GM12865 (cell line): ENCODE results near the gene FAM110D.

ENCODE experiments used
- DNase-seq: peaks from one replicate; pipeline ENCODE4 v3.0.0; 2010; ENCODE audit warnings: low read depth
- H3K4me3 ChIP-seq: 2 replicates; pipeline ENCODE4 v1.5.1; 2011; ENCODE audit warnings: mild to moderate bottlenecking, low read depth, low read length, control low read depth
- TF ChIP-seq, protein P1 (sequence below): IDR thresholded peaks from 2 replicates; pipeline ENCODE4 v1.5.1; 2011; ENCODE audit warnings: low read length, control low read depth, low read depth, inconsistent platforms; ENCODE audit not compliant: insufficient read depth; ENCODE audit errors: missing control alignments

The FAM110D gene

DNA sequence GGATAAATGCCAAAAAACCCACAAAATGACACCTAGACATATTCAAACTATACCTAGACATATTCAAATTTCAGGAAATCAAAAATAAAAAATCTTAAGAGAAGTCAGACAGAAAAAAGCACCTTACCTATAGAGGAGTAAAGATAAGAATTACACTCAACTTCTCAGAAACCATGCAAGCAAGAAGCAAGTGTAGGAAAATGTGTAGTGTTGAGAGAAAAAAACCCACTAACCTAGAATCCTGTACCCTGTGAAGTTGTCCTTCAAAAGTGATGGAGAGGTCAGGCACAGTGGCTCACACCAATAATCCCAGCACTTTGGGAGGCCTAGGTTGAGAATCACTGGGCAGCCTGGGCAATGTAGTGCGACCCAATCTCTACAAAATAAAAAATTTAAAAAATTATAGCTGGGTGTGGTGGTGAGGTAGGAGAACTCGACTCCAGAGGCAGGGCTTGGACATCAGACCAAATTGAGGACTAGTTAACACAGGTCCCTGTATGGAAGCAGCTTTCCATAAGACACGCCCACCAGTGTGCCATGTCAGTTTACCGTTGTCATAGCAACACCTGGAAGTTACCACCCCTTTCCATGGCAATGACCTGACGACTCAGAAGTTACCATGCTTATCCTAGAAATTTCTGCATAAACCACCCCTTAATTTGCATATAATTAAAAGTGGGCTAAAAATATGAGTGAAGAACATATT lies 26.6 kb upstream of the FAM110D start:
- TF ChIP-seq, protein P1, sequence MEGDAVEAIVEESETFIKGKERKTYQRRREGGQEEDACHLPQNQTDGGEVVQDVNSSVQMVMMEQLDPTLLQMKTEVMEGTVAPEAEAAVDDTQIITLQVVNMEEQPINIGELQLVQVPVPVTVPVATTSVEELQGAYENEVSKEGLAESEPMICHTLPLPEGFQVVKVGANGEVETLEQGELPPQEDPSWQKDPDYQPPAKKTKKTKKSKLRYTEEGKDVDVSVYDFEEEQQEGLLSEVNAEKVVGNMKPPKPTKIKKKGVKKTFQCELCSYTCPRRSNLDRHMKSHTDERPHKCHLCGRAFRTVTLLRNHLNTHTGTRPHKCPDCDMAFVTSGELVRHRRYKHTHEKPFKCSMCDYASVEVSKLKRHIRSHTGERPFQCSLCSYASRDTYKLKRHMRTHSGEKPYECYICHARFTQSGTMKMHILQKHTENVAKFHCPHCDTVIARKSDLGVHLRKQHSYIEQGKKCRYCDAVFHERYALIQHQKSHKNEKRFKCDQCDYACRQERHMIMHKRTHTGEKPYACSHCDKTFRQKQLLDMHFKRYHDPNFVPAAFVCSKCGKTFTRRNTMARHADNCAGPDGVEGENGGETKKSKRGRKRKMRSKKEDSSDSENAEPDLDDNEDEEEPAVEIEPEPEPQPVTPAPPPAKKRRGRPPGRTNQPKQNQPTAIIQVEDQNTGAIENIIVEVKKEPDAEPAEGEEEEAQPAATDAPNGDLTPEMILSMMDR: no peak
- DNase-seq: no peak
- H3K4me3 ChIP-seq: no peak overlapping the region

DNA sequence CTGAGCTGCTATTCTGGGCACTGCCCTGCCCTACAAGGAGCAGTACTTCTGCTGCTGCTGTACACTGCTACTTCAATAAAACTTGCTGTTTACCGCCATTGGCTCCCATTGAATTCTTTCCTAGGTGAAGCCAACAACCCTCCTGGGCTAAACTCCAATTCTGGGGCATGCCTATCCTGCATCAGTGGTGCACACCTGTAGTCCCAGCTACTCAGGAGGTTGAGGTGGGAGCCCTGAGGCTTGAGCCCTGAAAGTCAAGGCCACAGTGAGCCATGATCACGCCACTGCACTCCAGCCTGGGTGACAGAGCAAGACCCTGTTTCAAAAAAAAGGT lies 26.1 kb upstream of the FAM110D start:
- DNase-seq: no peak
- TF ChIP-seq, protein P1: no peak
- H3K4me3 ChIP-seq: no peak overlapping the region

DNA sequence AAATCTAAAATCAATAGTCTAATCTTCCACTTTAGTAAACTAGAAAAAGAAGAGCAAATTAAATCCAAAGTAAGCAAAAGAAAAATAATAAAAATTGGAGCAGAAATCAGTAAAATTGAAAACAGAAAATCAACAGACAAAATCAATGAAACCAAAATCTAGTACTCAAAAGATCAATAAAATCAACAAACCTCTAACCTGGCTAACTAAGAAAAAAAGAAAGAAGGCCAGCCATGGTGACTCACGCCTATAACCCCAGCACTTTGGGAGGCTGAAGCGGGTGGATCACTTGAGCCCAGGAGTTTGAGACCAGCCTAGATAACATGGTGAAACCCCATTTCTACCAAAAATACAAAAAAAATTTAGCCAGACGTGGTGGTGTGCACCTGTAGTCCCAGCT lies 24.4 kb upstream of the FAM110D start:
- H3K4me3 ChIP-seq: no peak overlapping the region
- TF ChIP-seq, protein P1: no peak
- no peak for DNase-seq

DNA sequence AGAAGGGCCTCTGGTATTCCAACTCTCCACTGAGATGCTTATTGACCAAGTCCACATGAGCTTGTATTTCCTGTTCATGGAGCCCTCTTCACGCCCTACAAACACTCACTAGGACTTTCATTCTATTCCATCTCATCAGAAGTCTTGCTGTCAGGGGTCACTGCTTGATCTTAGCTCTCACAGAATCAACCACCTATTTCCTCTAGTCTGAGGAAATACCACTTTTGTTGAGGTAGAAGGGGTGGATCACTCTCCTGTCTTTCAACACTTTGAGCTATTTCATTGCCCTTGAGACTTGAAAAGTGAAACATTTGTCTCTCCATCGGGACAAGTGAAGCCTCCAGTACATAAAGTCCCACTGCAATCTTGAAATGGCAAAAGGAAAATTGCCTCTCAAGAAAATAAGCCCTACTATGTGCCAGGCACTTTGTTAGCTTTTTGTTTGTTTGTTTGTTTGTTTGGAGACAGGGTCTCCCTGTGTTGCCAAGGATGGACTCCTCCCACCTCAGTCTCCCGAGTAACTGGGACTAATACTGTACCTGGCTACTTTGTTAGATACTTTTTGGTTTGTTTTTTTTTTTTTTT lies 19.8 kb upstream of the FAM110D start:
- no peak for DNase-seq
- no peak overlapping the region for H3K4me3 ChIP-seq
- TF ChIP-seq, protein P1: no peak

DNA sequence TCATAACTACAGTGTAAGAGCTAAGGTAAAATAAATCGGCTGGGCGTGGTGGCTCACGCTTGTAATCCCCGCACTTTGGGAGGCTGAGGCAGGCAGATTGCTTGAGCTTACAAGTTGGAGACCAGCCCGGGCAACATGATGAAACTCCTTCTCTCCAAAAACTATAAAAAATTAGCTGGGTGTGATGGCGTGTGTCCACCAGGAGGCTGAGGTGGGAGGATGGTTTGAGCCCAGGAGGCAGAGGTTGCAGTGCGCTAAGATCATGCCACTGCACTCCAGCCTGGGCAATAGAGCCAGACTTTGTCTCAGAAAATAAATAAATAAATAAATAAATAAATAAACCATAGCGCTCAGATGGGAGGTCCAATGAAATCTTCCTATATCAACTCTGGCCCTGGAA lies 16.7 kb upstream of the FAM110D start:
- no peak for DNase-seq
- TF ChIP-seq, protein P1: no peak
- no peak overlapping the region for H3K4me3 ChIP-seq

DNA sequence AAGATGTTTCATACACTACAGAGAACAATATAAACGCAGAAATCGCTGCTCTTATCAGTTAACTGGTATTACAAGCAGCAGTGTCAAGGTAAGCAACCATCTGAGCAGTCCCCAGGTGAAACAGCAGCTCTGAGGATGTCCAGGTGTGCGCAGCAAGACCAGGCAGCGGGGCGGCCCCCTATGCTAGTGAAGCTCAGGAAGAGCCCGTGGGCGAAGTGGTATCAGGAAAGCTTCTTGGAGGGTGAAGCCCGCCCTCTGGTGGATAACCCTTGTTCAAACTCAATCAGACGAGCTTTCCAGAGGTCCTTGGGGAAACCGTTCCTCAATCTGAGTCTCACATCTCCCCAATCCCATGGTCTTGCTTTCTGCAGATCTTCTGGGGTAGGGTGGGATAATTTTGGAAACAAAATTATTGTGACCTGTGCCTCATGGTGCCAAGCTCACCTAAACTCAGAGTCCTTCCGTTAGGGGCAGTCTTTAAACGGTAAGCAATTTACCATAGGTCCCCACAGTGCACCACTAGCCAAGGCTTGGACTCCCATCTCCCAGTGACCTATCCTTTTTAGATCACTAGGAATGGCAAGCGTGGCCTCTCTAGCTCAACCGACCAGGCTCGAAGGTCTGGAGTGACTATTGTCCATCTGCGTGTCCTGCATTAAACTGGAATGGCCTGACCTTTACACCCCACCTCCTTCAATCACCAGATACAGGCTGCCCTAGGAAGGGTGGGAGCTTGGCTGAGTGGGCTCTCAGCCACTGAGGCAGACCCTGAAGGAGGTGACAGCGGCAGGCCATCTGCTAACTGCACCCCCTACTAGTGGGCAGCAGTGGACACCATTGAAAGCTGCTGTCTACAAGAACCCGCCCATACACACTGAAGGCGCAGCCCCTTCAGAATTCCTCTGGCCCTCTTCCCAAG lies 13.6 kb upstream of the FAM110D start:
- TF ChIP-seq, protein P1: peak; percentile 71
- DNase-seq: peak; percentile 83
- H3K4me3 ChIP-seq: no peak overlapping the region
